Activated CD4-positive, alpha-beta T cell treated with anti-CD3 and anti-CD28 coated beads for 36 hours (primary cell): ENCODE measurements around the gene DYNC2I2. TPM values are rescaled to one million over a fixed set of nuclear protein-coding genes. Genes with fewer than 3 reads are reported as not detected.
"Not testable (repeated sequence)": the region's sequence is repeated elsewhere in the genome, so short reads cannot be mapped to it uniquely, and the experiment has no call there.

ENCODE experiments used
- ATAC-seq: fragments of 200-7000 bp; cut with Tn5 transposase; one replicate; pipeline ENCODE4 v1.10.0; 2021; ENCODE audit warnings: mild to moderate bottlenecking, moderate library complexity
- CTCF ChIA-PET: fragments of 350-600 bp; sonication (Branson Sonifier 250); formaldehyde crosslinking; loops from one replicate; lab custom pipeline; 2021; ENCODE audit warnings: antibody characterized with exemption; lab: Charles Lee
- POLR2A ChIA-PET: fragments of 350-600 bp; sonication (Branson Sonifier 250); formaldehyde crosslinking; loops from one replicate; lab custom pipeline; 2021; ENCODE audit warnings: antibody characterized with exemption, inconsistent platforms; lab: Charles Lee
- DNase-seq: peaks from one replicate; pipeline ENCODE4 v3.0.0-alpha.2; 2020
- H3K27ac Mint-ChIP-seq: one replicate; pipeline ENCODE4 v1.8.0; 2021; ENCODE audit warnings: mixed read lengths
- H3K27me3 Mint-ChIP-seq: one replicate; pipeline ENCODE4 v1.8.0; 2021; ENCODE audit warnings: mixed read lengths
- H3K36me3 Mint-ChIP-seq: one replicate; pipeline ENCODE4 v1.8.0; 2021; ENCODE audit warnings: low read depth, mixed read lengths
- H3K4me1 Mint-ChIP-seq: one replicate; pipeline ENCODE4 v1.8.0; 2021; ENCODE audit warnings: mixed read lengths
- H3K4me3 Mint-ChIP-seq: one replicate; pipeline ENCODE4 v1.8.0; 2021; ENCODE audit warnings: mild to moderate bottlenecking, moderate library complexity, mixed read lengths
- H3K9me3 Mint-ChIP-seq: one replicate; pipeline ENCODE4 v1.8.0; 2021; ENCODE audit warnings: low read depth, mixed read lengths
- intact Hi-C, 2 experiments: fragments of 100-400 bp; cut with DNase I in 1 of 2; cut with micrococcal nuclease in 1 of 2; formaldehyde crosslinking; loops; one replicate each; pipeline versions ENCODE4 v1.14.2 to v1.15.1; 2022 to 2024; cut with DNase I, micrococcal nuclease
- total RNA-seq, 2 experiments: library from RNA; stranded (reverse); gene quantifications; one replicate each; pipeline ENCODE4 v1.2.3, GENCODE V29; 2021

DYNC2I2 gene
- total RNA-seq, 2 experiments from 2014 or later: 26.7 to 35.7 TPM

- ChIA-PET CTCF (interaction anchor here (0.8 kb wide), 1 partner anchor 38 kb away, joined by 3 read pairs; the partner anchor contains the start of gene ZDHHC12), POLR2A (interaction anchor here (0.7 to 1.0 kb wide), 3 partner anchors 11 to 133 kb away, joined by 3 to 4 read pairs (median 4); partner anchors contain the start of gene SPTAN1)
- Mint-ChIP-seq H3K36me3 (peaks cover 18% of the 10 kb centered on the region), H3K27ac (peak overlapping the region; percentile 96), H3K27me3 (no peaks in the 10 kb centered on the region), H3K9me3 (no peaks in the 10 kb centered on the region), H3K4me3 (peak overlapping the region; percentile 95), H3K4me1 (peaks cover 46% of the 10 kb centered on the region)
- intact Hi-C loops: loop anchor here (2.0 to 5.0 kb wide), 5 partner anchors 29 to 899 kb away; partner anchors contain the start of genes CDK9 (in 1 of the 2), DOLK (in 1 of the 2), DYNC2I2 (in 1 of the 2) and ENDOG (in 1 of the 2)
- DNase-seq: peak; percentile 71
- ATAC-seq: peak; percentile 17
Measured at GRCh38 chr9:128685636-128686489, 29.2 kb upstream of the DYNC2I2 start.

DNA sequence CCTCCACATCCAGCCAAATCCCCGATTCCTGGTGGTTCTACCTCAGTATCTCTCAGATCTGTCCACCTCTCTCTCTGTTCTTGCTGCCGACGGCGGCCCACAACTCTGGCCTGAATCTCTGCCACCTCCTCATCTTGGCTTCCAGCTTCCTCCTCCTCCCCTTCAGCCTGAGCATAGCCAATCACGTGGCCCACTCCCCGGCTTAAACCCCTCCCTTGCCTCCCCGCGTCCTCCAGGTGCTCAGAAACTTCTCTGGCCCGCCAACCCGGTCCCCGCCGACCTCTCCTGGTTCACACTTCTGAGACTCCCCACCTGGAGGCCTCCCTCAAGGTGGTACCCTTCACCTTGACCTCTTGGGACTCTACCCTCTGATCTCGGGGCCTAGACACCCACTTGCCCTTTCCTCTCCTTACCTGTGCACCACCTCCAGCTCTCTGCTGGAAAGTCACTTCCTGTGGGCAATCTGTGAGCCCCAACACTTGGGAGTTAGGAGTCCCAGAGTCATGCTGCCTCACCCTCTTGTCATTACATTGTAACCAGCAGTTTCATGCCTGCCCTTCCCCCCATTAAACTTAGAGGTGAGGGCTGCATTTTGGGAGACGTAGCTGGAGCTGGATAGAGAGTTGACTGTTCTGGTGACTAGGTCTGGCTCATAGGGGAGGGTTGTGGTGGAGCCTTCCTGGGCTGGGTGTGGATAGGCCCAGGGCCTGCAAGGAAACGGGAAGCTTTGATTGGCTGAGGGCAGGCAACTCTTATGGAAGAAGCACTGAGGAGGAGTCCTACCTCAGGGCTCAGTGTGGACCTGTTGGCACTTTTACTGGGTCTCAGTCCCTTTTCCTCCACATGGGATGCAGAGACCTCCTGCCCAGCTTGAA is 27.9 kb upstream of the DYNC2I2 start:
- DNase-seq (peak; percentile 89), ATAC-seq (peak; percentile 64)
- H3K27me3 Mint-ChIP-seq: no peaks in the 10 kb centered on the region
- intact Hi-C loops: loop anchor here (1.0 to 5.0 kb wide), 10 partner anchors 28 to 897 kb away; partner anchors contain the start of genes DOLK (in 2 of the 2), DYNC2I2 (in 2 of the 2), NUP188 (in 2 of the 2) and CDK9 (in 1 of the 2)
- H3K4me1 Mint-ChIP-seq: peaks cover 46% of the 10 kb centered on the region
- ChIA-PET CTCF (interaction anchor here (0.5 to 1.8 kb wide), 10 partner anchors 9 to 271 kb away, joined by 3 to 13 read pairs (median 3); partner anchors contain the start of gene PKN3), POLR2A (interaction anchor here (0.8 to 1.4 kb wide), 9 partner anchors 13 to 397 kb away, joined by 3 to 7 read pairs (median 3); partner anchors contain the start of genes SPOUT1, SPTAN1 and ZDHHC12)
- peaks cover 12% of the 10 kb centered on the region for H3K36me3 Mint-ChIP-seq
- H3K27ac Mint-ChIP-seq: peak overlapping the region; percentile 96
- peak overlapping the region; percentile 95 for H3K4me3 Mint-ChIP-seq
- no peaks in the 10 kb centered on the region for H3K9me3 Mint-ChIP-seq

DNA sequence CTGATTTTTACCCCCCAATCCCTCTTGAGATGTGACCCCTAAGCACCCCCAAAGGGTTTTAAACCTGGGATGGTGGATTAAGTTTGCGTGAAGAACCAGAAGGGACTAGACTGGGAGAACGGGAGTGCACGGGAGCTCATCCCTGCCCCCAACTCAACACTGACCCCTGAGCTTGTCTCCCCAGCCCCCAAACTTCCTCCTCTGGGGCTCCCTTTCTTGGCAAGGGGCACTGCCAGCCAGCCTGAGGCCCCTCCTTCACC is 27.3 kb upstream of the DYNC2I2 start:
- DNase-seq (no peak), ATAC-seq (no peak)
- Mint-ChIP-seq H3K27me3 (no peaks in the 10 kb centered on the region), H3K4me3 (peak overlapping the region; percentile 95), H3K4me1 (peaks cover 46% of the 10 kb centered on the region), H3K27ac (peak overlapping the region; percentile 96), H3K36me3 (peaks cover 12% of the 10 kb centered on the region), H3K9me3 (no peaks in the 10 kb centered on the region)
- CTCF ChIA-PET: interaction anchor here (0.8 to 1.8 kb wide), 5 partner anchors 11 to 35 kb away, joined by 3 to 13 read pairs (median 4); partner anchors contain the start of gene PKN3
- POLR2A ChIA-PET: interaction anchor here (0.6 to 1.4 kb wide), 7 partner anchors 26 to 397 kb away, joined by 3 to 5 read pairs (median 3); partner anchors contain the start of genes SPOUT1, SPTAN1 and ZDHHC12
- intact Hi-C loops: loop anchor here (1.0 to 2.0 kb wide), 7 partner anchors 27 to 263 kb away; partner anchors contain the start of genes DYNC2I2 (in 2 of the 2), DOLK (in 1 of the 2), NUP188 (in 1 of the 2) and ODF2 (in 1 of the 2)

- ChIA-PET CTCF (interaction anchor here (0.6 to 1.8 kb wide), 3 partner anchors 10 to 19 kb away, joined by 3 to 13 read pairs (median 4); partner anchors contain the start of gene PKN3), POLR2A (interaction anchor here (0.6 to 1.4 kb wide), 6 partner anchors 26 to 398 kb away, joined by 3 to 5 read pairs (median 3); partner anchors contain the start of genes SPTAN1 and ZDHHC12)
- DNase-seq (peak; percentile 58), ATAC-seq (no peak)
- peaks cover 46% of the 10 kb centered on the region for H3K4me1 Mint-ChIP-seq
- intact Hi-C loops: loop anchor here (1.0 to 2.0 kb wide), 7 partner anchors 27 to 264 kb away; partner anchors contain the start of genes DYNC2I2 (in 2 of the 2), DOLK (in 1 of the 2), NUP188 (in 1 of the 2) and ODF2 (in 1 of the 2)
- H3K27ac Mint-ChIP-seq: peak overlapping the region; percentile 96
- H3K9me3 Mint-ChIP-seq: no peaks in the 10 kb centered on the region
- no peaks in the 10 kb centered on the region for H3K27me3 Mint-ChIP-seq
- H3K4me3 Mint-ChIP-seq: peak overlapping the region; percentile 95
- H3K36me3 Mint-ChIP-seq: peaks cover 12% of the 10 kb centered on the region
Measured at GRCh38 chr9:128683340-128684064, 26.9 kb upstream of the DYNC2I2 start.

DNA sequence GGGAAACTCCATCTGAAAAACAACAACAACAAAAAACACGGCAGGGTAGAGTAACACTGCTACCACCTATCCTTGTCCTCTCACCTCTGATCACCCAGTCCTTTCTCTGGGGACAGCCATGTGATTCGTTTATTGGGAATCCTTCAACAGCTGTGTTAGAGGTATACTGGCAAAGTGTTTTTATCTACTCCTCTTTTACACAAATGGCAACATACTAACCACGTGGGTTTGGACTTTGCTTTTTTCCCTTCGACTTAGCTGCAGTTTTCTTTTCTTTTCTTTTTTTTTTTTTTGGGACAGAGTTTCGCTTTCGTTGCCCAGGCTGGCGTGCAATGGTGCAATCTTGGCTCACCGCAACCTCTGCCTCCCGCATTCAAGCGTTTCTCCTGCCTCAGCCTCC is 21.1 kb upstream of the DYNC2I2 start:
- Mint-ChIP-seq H3K4me1 (no peaks in the 10 kb centered on the region), H3K9me3 (no peaks in the 10 kb centered on the region), H3K27me3 (no peaks in the 10 kb centered on the region), H3K36me3 (peaks cover 3% of the 10 kb centered on the region), H3K27ac (no peak overlapping the region), H3K4me3 (no peak overlapping the region)
- intact Hi-C loops: no loop called here
- ChIA-PET POLR2A (no interaction called here), CTCF (no interaction called here)
- ATAC-seq: no peak
- no peak for DNase-seq

DNA sequence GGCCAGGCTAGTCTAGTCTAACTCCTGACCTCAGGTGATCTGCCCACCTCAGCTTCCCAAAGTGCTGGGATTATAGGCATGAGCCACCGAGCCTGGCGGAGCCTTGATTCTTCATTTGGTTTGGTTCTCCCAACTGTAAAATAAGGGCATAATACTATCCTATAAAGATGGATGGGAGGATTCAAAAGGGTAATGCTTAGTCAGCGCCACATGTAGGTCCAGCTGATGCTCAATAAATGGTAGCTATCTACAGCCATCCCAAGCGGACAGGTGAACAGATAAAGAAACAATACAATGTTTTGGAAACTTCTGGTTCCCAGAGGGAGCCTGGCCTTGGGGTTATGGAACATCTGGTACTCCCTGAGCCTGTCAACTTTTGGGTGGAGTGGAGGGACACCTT is 18.7 kb upstream of the DYNC2I2 start:
- no peak overlapping the region for H3K27ac Mint-ChIP-seq
- ATAC-seq: no peak
- no peaks in the 10 kb centered on the region for H3K9me3 Mint-ChIP-seq
- DNase-seq: no peak
- peaks cover 3% of the 10 kb centered on the region for H3K36me3 Mint-ChIP-seq
- POLR2A ChIA-PET: no interaction called here
- H3K27me3 Mint-ChIP-seq: no peaks in the 10 kb centered on the region
- intact Hi-C loops: no loop called here
- no peak overlapping the region for H3K4me3 Mint-ChIP-seq
- H3K4me1 Mint-ChIP-seq: no peaks in the 10 kb centered on the region
- CTCF ChIA-PET: no interaction called here

DNA sequence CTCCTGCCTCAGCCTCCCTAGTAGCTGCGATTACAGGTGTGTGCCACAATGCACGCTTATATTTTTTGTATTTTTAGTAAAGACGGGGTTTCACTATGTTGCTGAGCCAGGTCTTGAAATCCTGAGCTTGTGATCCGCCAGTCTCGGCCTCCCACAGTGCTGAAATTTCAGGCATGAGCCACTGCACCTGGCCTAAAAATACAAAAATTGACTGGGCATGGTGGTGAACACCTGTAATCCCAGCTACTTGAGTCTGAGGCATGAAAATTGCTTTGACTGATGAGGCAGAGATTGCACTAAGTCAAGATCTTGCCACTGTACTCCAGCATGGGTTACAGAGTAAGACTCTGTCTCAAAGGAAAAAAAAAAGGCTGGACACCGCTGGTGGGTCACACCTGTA is 13.1 kb upstream of the DYNC2I2 start:
- Mint-ChIP-seq H3K36me3 (no peaks in the 10 kb centered on the region), H3K27me3 (no peaks in the 10 kb centered on the region), H3K9me3 (no peaks in the 10 kb centered on the region), H3K4me1 (no peaks in the 10 kb centered on the region), H3K27ac (no peak overlapping the region), H3K4me3 (no peak overlapping the region)
- POLR2A ChIA-PET: no interaction called here
- intact Hi-C loops: no loop called here
- CTCF ChIA-PET: interaction anchor here (1.0 kb wide), 1 partner anchor 55 kb away, joined by 5 read pairs; no protein-coding TSS in a partner anchor
- ATAC-seq (no peak), DNase-seq (no peak)

- H3K36me3 Mint-ChIP-seq, H3K4me3 Mint-ChIP-seq, intact Hi-C loops, H3K27ac Mint-ChIP-seq, H3K9me3 Mint-ChIP-seq, POLR2A ChIA-PET, H3K27me3 Mint-ChIP-seq, H3K4me1 Mint-ChIP-seq, DNase-seq, ATAC-seq: not testable (repeated sequence)
- CTCF ChIA-PET: interaction anchor here (1.0 kb wide), 1 partner anchor 18 kb away, joined by 3 read pairs; no protein-coding TSS in a partner anchor
Measured at GRCh38 chr9:128666481-128666941, 9.9 kb upstream of the DYNC2I2 start.

DNA sequence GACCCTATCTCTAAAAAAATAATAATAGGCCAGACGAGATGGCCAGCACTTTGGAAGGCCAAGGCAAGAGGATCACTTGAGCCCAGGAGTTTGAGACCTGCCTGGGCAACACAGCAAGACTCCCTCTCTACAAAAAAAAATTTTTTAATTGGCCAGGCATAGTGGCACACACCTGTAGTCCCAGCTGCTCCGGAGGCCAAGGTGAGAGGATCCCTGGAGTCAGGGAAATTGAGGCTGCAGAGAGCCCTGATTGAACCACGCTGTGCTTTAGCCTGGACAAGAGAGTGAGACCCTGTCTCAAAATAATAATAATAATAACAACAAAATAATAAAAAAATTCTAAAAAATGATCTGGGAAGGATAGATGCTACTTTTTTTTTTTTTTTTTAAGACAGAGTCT is 1.1 kb upstream of the DYNC2I2 start:
- intact Hi-C loops: loop anchor here (2.0 to 5.0 kb wide), 5 partner anchors 27 to 380 kb away; partner anchors contain the start of genes ENDOG (in 1 of the 2), GOLGA2 (in 1 of the 2), LRRC8A (in 1 of the 2) and SH3GLB2 (in 1 of the 2)
- Mint-ChIP-seq H3K4me1 (peaks cover 6% of the 10 kb centered on the region), H3K27ac (no peak overlapping the region), H3K36me3 (no peaks in the 10 kb centered on the region), H3K27me3 (no peaks in the 10 kb centered on the region), H3K4me3 (no peak overlapping the region), H3K9me3 (no peaks in the 10 kb centered on the region)
- ChIA-PET POLR2A (interaction anchor here (0.9 kb wide), 1 partner anchor 26 kb away, joined by 3 read pairs; no protein-coding TSS in a partner anchor), CTCF (interaction anchor here (0.7 kb wide), 1 partner anchor 136 kb away, joined by 3 read pairs; no protein-coding TSS in a partner anchor)
- DNase-seq (no peak), ATAC-seq (no peak)

GRCh38 chr9:128657344-128657704 is 677 bp upstream of the DYNC2I2 start:
- Mint-ChIP-seq H3K9me3 (no peaks in the 10 kb centered on the region), H3K4me3 (peak overlapping the region; percentile 82), H3K36me3 (no peaks in the 10 kb centered on the region), H3K4me1 (peaks cover 6% of the 10 kb centered on the region), H3K27ac (peak overlapping the region; percentile 100), H3K27me3 (no peaks in the 10 kb centered on the region)
- ChIA-PET POLR2A (interaction anchor here (0.9 kb wide), 1 partner anchor 27 kb away, joined by 3 read pairs; no protein-coding TSS in a partner anchor), CTCF (no interaction called here)
- DNase-seq (no peak), ATAC-seq (no peak)
- intact Hi-C loops: loop anchor here (2.0 to 5.0 kb wide), 5 partner anchors 27 to 380 kb away; partner anchors contain the start of genes ENDOG (in 1 of the 2), GOLGA2 (in 1 of the 2), LRRC8A (in 1 of the 2) and SH3GLB2 (in 1 of the 2)
